K562 (cell line): ENCODE results near the gene PLA2G12B. TPM values are rescaled to one million over a fixed set of nuclear protein-coding genes. Genes with fewer than 3 reads are reported as not detected.

ENCODE experiments used
- ATAC-seq: fragments of 200-7000 bp; cut with Tn5 transposase; 3 replicates; pipeline ENCODE4 v1.9.1; 2020; ENCODE audit warnings: moderate library complexity
- BruUV-seq: library from RNA; stranded (reverse); fragments of 400-500 nt; replicated peaks from 2 replicates; lab custom pipeline; 2021; lab: Mats Ljungman, UMichigan
- CTCF ChIA-PET: fragments of 300-600 bp; formaldehyde crosslinking; extraction: SDS; loops from one replicate; lab custom pipeline; 2021; ENCODE audit warnings: low intra/inter-chr PET ratio; lab: Yijun Ruan, JAX
- POLR2A ChIA-PET: fragments of 300-600, 350-650 bp; sonication (Branson Sonifier 250); formaldehyde crosslinking; extraction: SDS; loops from one replicate; lab custom pipeline; 2021; ENCODE audit warnings: antibody characterized with exemption, inconsistent platforms; lab: Yijun Ruan, JAX
- DNase-seq, 4 experiments: peaks; one replicate each; pipeline versions ENCODE4 v3.0.0 to v3.0.0-alpha.2; 2011 to 2018; ENCODE audit warnings: low spot score in 3 of 4, mixed read lengths in 3 of 4; ENCODE audit errors: extremely low read depth in 1 of 4
- FAIRE-seq: peaks from 2 replicates; lab custom pipeline; 2011; peaks lifted over from hg19 to GRCh38; lab: Jason Lieb, UNC
- H2AFZ ChIP-seq: 2 replicates; pipeline ENCODE4 v1.6.0; 2011; ENCODE audit warnings: low read depth, low read length, control low read depth, inconsistent platforms
- H3K27ac ChIP-seq: fragments of 200-600 bp; 3 replicates; pipeline ENCODE4 v1.8.0; 2011; ENCODE audit warnings: low read depth, mild to moderate bottlenecking, control low read depth, inconsistent platforms, low read length, moderate library complexity, mixed read lengths; ENCODE audit errors: extremely low read depth
- H3K27me3 ChIP-seq, 2 experiments: fragments of 300-600 bp in 1 of 2; 2 replicates in 1 of 2; 3 replicates in 1 of 2; pipeline versions ENCODE4 v1.6.0 to v1.8.0; 2011; ENCODE audit warnings: inconsistent platforms in 2 of 2, low read length in 2 of 2, mild to moderate bottlenecking in 1 of 2, mixed read lengths in 1 of 2, moderate library complexity in 1 of 2; ENCODE audit not compliant: control insufficient read depth in 2 of 2, insufficient read depth in 2 of 2
- H3K36me3 ChIP-seq: fragments of 300-600 bp; 3 replicates; pipeline ENCODE4 v1.8.0; 2011; ENCODE audit warnings: mild to moderate bottlenecking, low read length, inconsistent platforms; ENCODE audit not compliant: control insufficient read depth, insufficient read depth
- H3K4me1 ChIP-seq, 2 experiments: fragments of 200-600 bp in 1 of 2; replicated peaks in 1 of 2; 2 replicates in 1 of 2; 3 replicates in 1 of 2; pipeline versions ENCODE4 v1.5.1 to v1.8.0; 2011; ENCODE audit warnings: inconsistent platforms in 2 of 2, low read length in 2 of 2, mild to moderate bottlenecking in 1 of 2, mixed read lengths in 1 of 2, moderate library complexity in 1 of 2; ENCODE audit not compliant: control insufficient read depth in 2 of 2, insufficient read depth in 2 of 2
- H3K4me2 ChIP-seq: 2 replicates; pipeline ENCODE4 v1.6.1; 2011; ENCODE audit warnings: low read length, control low read depth, inconsistent platforms, mixed read lengths; ENCODE audit not compliant: insufficient read depth
- H3K4me3 ChIP-seq: fragments of 200-600 bp; sonication (generic), shearing (Covaris generic); 2 replicates; pipeline ENCODE4 v1.5.1; 2016; ENCODE audit warnings: control low read depth, inconsistent platforms
- H3K79me2 ChIP-seq: fragments of 200-600 bp; 3 replicates; pipeline ENCODE4 v1.8.0; 2011; ENCODE audit warnings: low read length, inconsistent platforms; ENCODE audit not compliant: control insufficient read depth, insufficient read depth
- H3K9ac ChIP-seq, 2 experiments: 2 replicates each; pipeline versions ENCODE4 v1.6.0 to v1.6.1; 2011; ENCODE audit warnings: low read depth in 2 of 2, low read length in 2 of 2, control low read depth in 1 of 2, inconsistent platforms in 1 of 2, mild to moderate bottlenecking in 1 of 2, mixed read lengths in 1 of 2; ENCODE audit not compliant: insufficient read depth in 1 of 2
- H3K9me1 ChIP-seq: one replicate; pipeline ENCODE4 v1.6.0; 2011; ENCODE audit warnings: inconsistent platforms, mild to moderate bottlenecking, low read length, moderate library complexity; ENCODE audit not compliant: control insufficient read depth, insufficient read depth
- H3K9me3 ChIP-seq: replicated peaks from 2 replicates; pipeline ENCODE4 v1.5.1; 2011; ENCODE audit warnings: low read depth, low read length, inconsistent platforms; ENCODE audit not compliant: control insufficient read depth, insufficient read depth
- H4K20me1 ChIP-seq: replicated peaks from 2 replicates; pipeline ENCODE4 v1.6.1; 2011; ENCODE audit warnings: low read length, inconsistent platforms, mixed read lengths; ENCODE audit not compliant: control insufficient read depth, insufficient read depth
- ZBTB5 ChIP-seq: fragments of 450-650 bp; IDR thresholded peaks from 2 replicates; pipeline ENCODE4 v1.6.1; 2017; ENCODE audit warnings: antibody characterized with exemption
- ZNF121 ChIP-seq: sonication (generic); formaldehyde crosslinking; conservative IDR thresholded peaks from 2 replicates; pipeline ENCODE4 v1.8.0; 2022; ENCODE audit warnings: missing genetic modification reagents
- ZNF347 ChIP-seq: fragments of 450-650 bp; formaldehyde crosslinking; IDR thresholded peaks from 2 replicates; pipeline ENCODE4 v1.4.0; 2020; ENCODE audit warnings: low read depth, mild to moderate bottlenecking, moderate library complexity
- in situ Hi-C: fragments of 300-500 bp; cut with MboI; formaldehyde crosslinking; loops from 4 replicates; pipeline ENCODE4 v1.15.0; 2018; ENCODE audit warnings: inconsistent platforms, mixed read lengths
- intact Hi-C: fragments of 100-400 bp; cut with micrococcal nuclease; formaldehyde crosslinking; loops from 2 replicates; pipeline ENCODE4 v1.14.2; 2022
- polyA plus RNA-seq, 8 experiments: library from polyadenylated mRNA; depleted of rRNA in 4 of 8; stranded (reverse) in 5 of 8; unstranded in 3 of 8; fragments of >200 nt; fragmentation: Nextera tagmentation in 2 of 8; fragmentation: Illumina TruSeq in 1 of 8; extraction: Ambion mirVana in 2 of 8; extraction: Trizol in 1 of 8; gene quantifications; 2 replicates each; pipeline versions ENCODE4 v1.2.1 to v1.2.3, GENCODE V29; 2011 to 2014; ENCODE audit warnings: inconsistent platforms in 1 of 8, missing spikeins in 1 of 8
- total RNA-seq, 7 experiments: library from RNA; depleted of rRNA in 6 of 7; stranded (reverse); fragments of >200 nt in 6 of 7; fragmentation: Illumina TruSeq in 2 of 7; extraction: Trizol in 2 of 7; gene quantifications; 2 replicates each; pipeline versions ENCODE4 v1.2.1 to v1.2.3, GENCODE V29; 2011 to 2021; ENCODE audit warnings: low replicate concordance in 1 of 7

PLA2G12B gene
- total and polyA plus RNA-seq, 9 of the 15 experiments (the other 6 are each of a cell fraction or from before 2014, with no cell fraction given), result not detected

- peaks cover 39% of the 10 kb centered on the region for H3K36me3 ChIP-seq
- POLR2A ChIA-PET, result interaction anchor here (0.8 kb wide), 1 partner anchor 50 kb away, joined by 3 read pairs; no protein-coding TSS in a partner anchor
Observed at GRCh38 chr10:73003822-73004221, 49.2 kb upstream of the PLA2G12B start.

More at GRCh38 chr10:73003822-73004221, 49.2 kb upstream of the PLA2G12B start:
- DNase-seq (no peak), FAIRE-seq (no peak), ATAC-seq (no peak)
- BruUV-seq, result no TSS peak
- Histone ChIP-seq H2AFZ (no peak overlapping the region), H3K9ac (no peak overlapping the region), H3K27me3 (no peaks in the 10 kb centered on the region), H3K4me3 (no peak overlapping the region), H3K9me1 (no peaks in the 10 kb centered on the region), H3K27ac (no peak overlapping the region), H3K4me1 (no peaks in the 10 kb centered on the region), H3K4me2 (no peak overlapping the region), H4K20me1 (no peaks in the 10 kb centered on the region), H3K9me3 (no peaks in the 10 kb centered on the region), H3K79me2 (no peaks in the 10 kb centered on the region)
- intact Hi-C loops (no loop called here), in situ Hi-C loops (no loop called here)
- CTCF ChIA-PET, result no interaction called here
- TF ChIP-seq ZNF121 (CRISPR knock-in tag) (peak; percentile 87), ZBTB5 (no peak), ZNF347 (CRISPR knock-in tag) (no peak)
